Right lobe of liver (tissue), 6 donors: Measurements from ENCODE around the gene BMPER. TPM values are rescaled to one million over a fixed set of nuclear protein-coding genes. Genes with fewer than 3 reads are reported as not detected.

Experiments used
- ATAC-seq, 4 donors: fragments of 200-7000 bp; cut with Tn5 transposase; one replicate each; pipeline ENCODE4 v1.9.1; 2020; ENCODE audit warnings: mild to moderate bottlenecking in 4 of 4, moderate library complexity in 4 of 4
- DNase-seq, 3 donors: peaks; one replicate each; pipeline ENCODE4 v3.0.0-alpha.2; 2020
- H3K27ac ChIP-seq, 3 donors: fragments of 200-600 bp; one replicate each; pipeline ENCODE4 v1.8.0; 2022
- H3K27me3 ChIP-seq, 2 donors: fragments of 200-600 bp; one replicate each; pipeline ENCODE4 v1.8.0; 2022
- H3K36me3 ChIP-seq, 4 donors: fragments of 200-600 bp; sonication (generic) in 1 of 4; one replicate each; pipeline versions ENCODE4 v1.5.1 to v1.8.0; 2017 to 2022; ENCODE audit warnings: control low read depth in 1 of 4
- H3K4me1 ChIP-seq, 4 donors: fragments of 200-600 bp; sonication (generic) in 1 of 4; one replicate each; pipeline versions ENCODE4 v1.5.1 to v1.8.0; 2017 to 2022; ENCODE audit warnings: control low read depth in 1 of 4
- H3K4me3 ChIP-seq, 3 donors: fragments of 200-600 bp; one replicate each; pipeline ENCODE4 v1.8.0; 2022
- H3K9me3 ChIP-seq, 4 donors: fragments of 200-600 bp; sonication (generic) in 1 of 4; one replicate each; pipeline versions ENCODE4 v1.5.1 to v1.8.0; 2017 to 2022; ENCODE audit warnings: control low read depth in 1 of 4
- POLR2A ChIP-seq: fragments of 450-650 bp; IDR thresholded peaks from one replicate; pipeline ENCODE4 v1.6.1; 2017; ENCODE audit warnings: antibody characterized with exemption, mild to moderate bottlenecking
- WGBS: methylation state at CpG from one replicate; pipeline ENCODE4 v1.1.6; 2018; ENCODE audit warnings: low coverage, low lambda C conversion rate; ENCODE audit not compliant: insufficient coverage; ENCODE audit errors: missing lambda C conversion rate; 5-methylcytosine and 5-hydroxymethylcytosine counted together
- intact Hi-C, 2 donors: fragments of 100-400 bp; cut with DNase I; formaldehyde crosslinking; loops; one replicate each; pipeline versions ENCODE4 v1.11.2 to v1.14.1; 2022
- total RNA-seq, 6 experiments: library from RNA; depleted of rRNA in 2 of 6; stranded (reverse); fragments of >200 nt in 2 of 6; fragmentation: NEBNext Ultra II Directional in 3 of 6; extraction: Animal tissue kit (Norgen Biotek cat#: 25700) in 3 of 6; gene quantifications; one replicate each; pipeline versions ENCODE4 v1.1.0 to v1.2.4, GENCODE V29; 2016 to 2023
- TF ChIP-seq, protein P1 (sequence below), 4 donors: fragments of 200-600 bp in 3 of 4; fragments of 450-650 bp in 1 of 4; IDR thresholded peaks; one replicate each; pipeline versions ENCODE4 v1.5.1 to v1.8.0; 2016 to 2022; ENCODE audit warnings: antibody characterized with exemption in 4 of 4, mild to moderate bottlenecking in 2 of 4
- donor health status: DM: no; HTN: yes; CAD: no.
- donor health status: DM: no; HTN: no; CAD: no.
- donor health status: DM: no; HTN: no; CAD: no.
- donor health status: DM: no; HTN: yes; CAD: no.
- donor health status: DM: no; HTN: yes; CAD: no.

The BMPER gene
- total RNA-seq, 6 experiments from 2014 or later = 5.8 to 17.1 (median 10.4) TPM

DNA sequence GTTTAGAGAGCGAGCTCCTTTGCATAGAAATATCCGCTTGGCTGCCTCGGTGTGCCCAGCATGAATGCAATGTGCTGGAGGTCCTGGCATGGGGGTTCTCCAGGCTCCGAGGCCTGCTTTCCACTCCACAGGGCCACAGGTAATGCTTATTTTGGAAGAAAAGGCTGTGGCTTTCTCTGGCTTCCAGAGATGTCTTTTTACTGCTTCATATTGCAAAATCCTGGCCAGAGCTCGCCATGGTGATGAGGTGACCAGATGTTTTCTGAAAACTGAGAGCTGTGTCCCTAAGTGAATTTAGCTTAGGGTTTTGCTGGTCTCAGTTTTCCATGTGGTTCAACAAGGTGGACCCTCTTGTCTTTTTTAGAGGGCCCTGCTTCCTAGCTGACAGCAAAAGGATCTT is 65.2 kb downstream of the BMPER start:
- Histone ChIP-seq H3K36me3 (no peaks in the 10 kb centered on the region), H3K4me1 (no peaks in the 10 kb centered on the region), H3K27me3 (no peaks in the 10 kb centered on the region), H3K4me3 (no peak overlapping the region), H3K27ac (no peak overlapping the region), H3K9me3 (no peaks in the 10 kb centered on the region)
- 68% methylated on average over 4 of the region's 5 CpGs for WGBS
- no peak for TF ChIP-seq POLR2A
- TF ChIP-seq, protein P1, sequence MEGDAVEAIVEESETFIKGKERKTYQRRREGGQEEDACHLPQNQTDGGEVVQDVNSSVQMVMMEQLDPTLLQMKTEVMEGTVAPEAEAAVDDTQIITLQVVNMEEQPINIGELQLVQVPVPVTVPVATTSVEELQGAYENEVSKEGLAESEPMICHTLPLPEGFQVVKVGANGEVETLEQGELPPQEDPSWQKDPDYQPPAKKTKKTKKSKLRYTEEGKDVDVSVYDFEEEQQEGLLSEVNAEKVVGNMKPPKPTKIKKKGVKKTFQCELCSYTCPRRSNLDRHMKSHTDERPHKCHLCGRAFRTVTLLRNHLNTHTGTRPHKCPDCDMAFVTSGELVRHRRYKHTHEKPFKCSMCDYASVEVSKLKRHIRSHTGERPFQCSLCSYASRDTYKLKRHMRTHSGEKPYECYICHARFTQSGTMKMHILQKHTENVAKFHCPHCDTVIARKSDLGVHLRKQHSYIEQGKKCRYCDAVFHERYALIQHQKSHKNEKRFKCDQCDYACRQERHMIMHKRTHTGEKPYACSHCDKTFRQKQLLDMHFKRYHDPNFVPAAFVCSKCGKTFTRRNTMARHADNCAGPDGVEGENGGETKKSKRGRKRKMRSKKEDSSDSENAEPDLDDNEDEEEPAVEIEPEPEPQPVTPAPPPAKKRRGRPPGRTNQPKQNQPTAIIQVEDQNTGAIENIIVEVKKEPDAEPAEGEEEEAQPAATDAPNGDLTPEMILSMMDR (IDR thresholded peaks at IDR 0.05) = no peak
- DNase-seq (no peak), ATAC-seq (no peak)
- intact Hi-C loops = no loop called here

DNA sequence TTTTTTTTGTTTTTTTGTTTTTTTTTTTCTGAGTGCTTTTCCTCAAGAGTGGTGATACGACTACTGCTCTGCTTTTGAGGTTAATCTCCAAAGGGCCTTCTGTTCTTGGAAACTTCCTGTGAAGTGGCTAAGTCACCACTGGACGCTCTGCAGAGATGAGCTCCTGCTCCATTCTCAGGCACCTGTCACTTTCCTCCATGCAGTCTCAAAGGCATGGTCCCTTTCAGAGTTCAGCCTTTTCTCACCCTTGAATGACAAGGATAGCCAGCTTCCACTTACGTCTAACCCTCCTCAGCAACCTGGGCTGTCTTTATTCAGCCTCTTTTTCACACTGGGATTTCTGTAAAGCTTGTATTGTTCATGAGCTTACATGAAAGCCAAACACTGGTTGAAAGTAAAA is 65.8 kb downstream of the BMPER start:
- 46% methylated on average over 3 of the region's 3 CpGs for WGBS
- TF ChIP-seq, protein P1 (IDR thresholded peaks at IDR 0.05) = no peak
- no peak for TF ChIP-seq POLR2A
- no peaks in the 10 kb centered on the region for H3K9me3 ChIP-seq
- H3K4me3 ChIP-seq = no peak overlapping the region
- ATAC-seq = no peak
- H3K36me3 ChIP-seq = no peaks in the 10 kb centered on the region
- DNase-seq = no peak
- intact Hi-C loops = no loop called here
- H3K27ac ChIP-seq = no peak overlapping the region
- H3K4me1 ChIP-seq = no peaks in the 10 kb centered on the region
- H3K27me3 ChIP-seq = no peaks in the 10 kb centered on the region

DNA sequence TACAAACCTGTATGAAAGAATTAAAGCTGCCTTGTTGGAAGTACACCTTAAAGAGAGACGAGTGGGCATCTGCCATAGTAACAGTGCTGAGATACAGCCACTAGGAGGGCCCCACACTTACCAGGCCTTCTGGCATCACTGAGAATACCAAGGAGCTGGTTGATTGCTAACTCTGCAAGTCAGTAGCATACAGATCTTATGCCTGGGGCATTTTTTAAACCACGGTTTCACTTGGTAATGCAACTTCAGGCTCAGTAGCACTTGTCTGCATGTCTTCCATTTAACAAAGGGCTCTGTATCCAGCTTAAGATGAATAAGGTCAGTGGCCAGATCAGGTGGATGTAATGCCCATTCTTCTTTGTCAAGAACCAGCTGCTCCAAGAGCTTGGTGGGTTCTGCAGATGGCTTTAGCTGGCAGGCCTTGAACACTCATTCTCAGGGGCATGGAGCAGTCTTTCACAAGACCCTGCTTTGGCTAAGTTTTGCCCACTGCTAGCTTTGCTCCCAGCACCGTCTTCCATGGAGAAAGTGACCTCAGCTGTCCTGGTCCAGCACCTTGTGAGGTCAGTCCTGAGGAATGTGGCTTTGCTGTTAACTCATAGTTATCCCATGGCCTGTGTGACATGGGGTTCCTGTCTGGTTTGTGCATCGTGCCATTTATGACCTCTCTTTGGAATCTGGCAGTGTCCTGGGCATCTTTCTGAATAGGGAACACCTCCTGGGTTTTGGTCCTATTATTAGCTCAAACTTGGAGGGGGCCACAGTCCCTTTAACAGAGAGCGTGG is 68.1 kb downstream of the BMPER start:
- H3K36me3 ChIP-seq = no peaks in the 10 kb centered on the region
- H3K4me1 ChIP-seq = no peaks in the 10 kb centered on the region
- intact Hi-C loops = no loop called here
- H3K27ac ChIP-seq = no peak overlapping the region
- DNase-seq = no peak
- no peak for ATAC-seq
- WGBS = 50% methylated on average over 3 of the region's 5 CpGs
- no peaks in the 10 kb centered on the region for H3K9me3 ChIP-seq
- H3K4me3 ChIP-seq = no peak overlapping the region
- H3K27me3 ChIP-seq = no peaks in the 10 kb centered on the region
- TF ChIP-seq, protein P1 (IDR thresholded peaks at IDR 0.05) = no peak
- TF ChIP-seq POLR2A = no peak

DNA sequence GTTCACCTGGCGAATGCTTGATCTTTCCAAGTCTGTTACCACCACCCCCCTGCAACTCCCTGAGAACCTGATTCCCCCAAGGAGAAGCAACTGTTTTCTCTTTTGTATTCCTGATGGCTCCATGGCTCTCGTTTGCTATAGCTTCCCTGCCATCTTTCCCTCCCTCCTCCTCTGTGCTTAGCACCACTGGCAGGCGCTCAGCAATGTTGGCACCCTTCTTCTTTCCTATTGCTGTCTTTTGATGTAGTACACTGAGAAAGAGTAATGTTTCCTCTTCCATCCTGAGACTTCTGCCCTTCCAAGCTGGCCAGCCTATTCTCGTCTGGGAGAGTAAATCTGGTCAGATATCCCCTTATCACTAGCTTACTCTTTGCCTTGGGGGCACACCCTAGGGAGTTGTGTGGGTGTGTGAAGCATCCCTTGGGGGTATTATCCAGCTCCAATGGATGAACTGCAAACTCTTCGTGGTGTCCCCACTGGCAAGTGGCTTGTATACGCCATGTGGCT is 74.0 kb downstream of the BMPER start:
- intact Hi-C loops = no loop called here
- Histone ChIP-seq H3K27ac (no peak overlapping the region), H3K36me3 (no peaks in the 10 kb centered on the region), H3K9me3 (no peaks in the 10 kb centered on the region), H3K4me1 (no peaks in the 10 kb centered on the region), H3K27me3 (no peaks in the 10 kb centered on the region), H3K4me3 (no peak overlapping the region)
- TF ChIP-seq POLR2A = no peak
- DNase-seq = no peak
- 60% methylated on average over 6 of the region's 6 CpGs for WGBS
- no peak for ATAC-seq

DNA sequence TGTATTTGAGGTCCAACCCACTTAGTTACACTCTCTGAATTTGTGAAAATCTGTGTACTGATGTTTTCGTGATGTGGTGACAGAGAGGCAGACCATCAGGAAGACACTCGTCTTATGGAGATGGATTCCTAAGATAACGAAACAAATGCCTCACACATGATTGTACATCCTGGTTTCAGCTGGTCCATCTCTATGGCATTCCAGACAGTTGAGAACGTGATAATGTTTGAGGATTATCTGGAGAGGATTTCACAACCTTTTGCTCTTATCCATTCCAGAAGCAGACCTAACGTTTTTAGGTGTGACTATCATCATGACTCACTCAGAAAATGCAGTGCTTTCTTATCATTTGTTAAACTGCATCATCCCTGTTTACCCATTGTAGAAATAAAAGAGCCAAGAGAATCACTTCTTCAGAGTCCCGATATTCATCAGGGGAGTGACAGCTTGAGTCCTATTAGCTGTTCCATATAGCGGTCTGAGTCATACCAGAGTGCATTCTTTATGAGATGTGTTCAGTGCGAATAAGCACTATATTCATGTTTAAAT is 74.5 kb downstream of the BMPER start:
- 47% methylated on average over 5 of the region's 8 CpGs for WGBS
- ATAC-seq = no peak
- TF ChIP-seq POLR2A = no peak
- TF ChIP-seq, protein P1 (IDR thresholded peaks at IDR 0.05) = no peak

More for the DNA sequence above, 74.5 kb downstream of the BMPER start:
- Histone ChIP-seq H3K4me3 (no peak overlapping the region), H3K4me1 (no peaks in the 10 kb centered on the region), H3K27me3 (no peaks in the 10 kb centered on the region), H3K9me3 (no peaks in the 10 kb centered on the region), H3K27ac (no peak overlapping the region), H3K36me3 (no peaks in the 10 kb centered on the region)
- intact Hi-C loops = no loop called here
- DNase-seq = no peak
